ENCODE results near the gene SERF1B. TPM values are rescaled to one million over a fixed set of nuclear protein-coding genes. Genes with fewer than 3 reads are reported as not detected.
"Not testable (repeated sequence)": the region's sequence is repeated elsewhere in the genome, so short reads cannot be mapped to it uniquely, and the experiment has no call there.

The SERF1B gene
- total and polyA plus RNA-seq, 2 of the 13 experiments (the other 11 are each of a cell fraction or from before 2014, with no cell fraction given), result 21.2 to 47.3 TPM

GRCh38 chr5:70091776-70092175 is 66.7 kb downstream of the SERF1B start:
- FAIRE-seq; H3K27ac ChIP-seq (ENCODE audit: extremely low read length, insufficient read depth, low read length); H3K36me3 ChIP-seq (replicated peaks in 1 of 2; ENCODE audit: control insufficient read depth in 1 of 2, insufficient read depth in 2 of 2, low read length in 2 of 2); ATAC-seq; intact Hi-C loops (cut with micrococcal nuclease; ENCODE audit: unreplicated experiment); CTCF ChIA-PET (ENCODE audit: low intra/inter-chr PET ratio, low total read pairs); H3K4me3 ChIP-seq (replicated peaks in 1 of 3; ENCODE audit: insufficient read depth in 1 of 3, low read depth in 2 of 3, low read length in 3 of 3); H3K4me1 ChIP-seq (ENCODE audit: insufficient read depth, low read length); BruUV-seq (replicated peaks); POLR2A ChIA-PET; H3K79me2 ChIP-seq (ENCODE audit: insufficient read depth, low read length); H3K4me2 ChIP-seq (ENCODE audit: low read depth, low read length); H3K27me3 ChIP-seq (ENCODE audit: control insufficient read depth in 1 of 2, insufficient read depth in 2 of 2, low read length in 2 of 2); in situ Hi-C loops (cut with HindIII; ENCODE audit: extremely low pct_ligation_motif_present, low pct_unique_long_range_greater_than_20kb); H2AFZ ChIP-seq (ENCODE audit: low read length); H3K9me3 ChIP-seq (ENCODE audit: low read length); H3K9ac ChIP-seq (ENCODE audit: insufficient read depth, low read depth, low read length); H4K20me1 ChIP-seq (ENCODE audit: insufficient read depth, low read length); DNase-seq (ENCODE audit: low spot score): not testable (repeated sequence)
- WGBS (ENCODE audit: low lambda C conversion rate), result no CpG with 5 or more reads among the region's 7 CpGs

Small RNAs within 50 kb of the gene (small RNA-seq; reads per million reads assigned to genes)
- gene CDH12P2 (ENCODE audit: insufficient read depth in 2 of 3, insufficient read length in 3 of 3, low read depth in 2 of 3, low replicate concordance in 1 of 3), result 0 reads per million in 3 experiments

Other genes starting within 250 kb of the SERF1B start
- 80.4 and 91.9 TPM in 2 replicates for gene SMN2, start 24.4 kb downstream of the SERF1B start, total RNA-seq (2016; rRNA removed; fragmentation: Illumina TruSeq; extraction: Trizol)
- gene SMN2, start 24.4 kb downstream of the SERF1B start, polyA plus RNA-seq (2011; rRNA removed), result 42.7 and 53.8 TPM in 2 replicates

Measured in HepG2 (cell line).